ENCODE measurements around the gene A4GNT. TPM values are rescaled to one million over a fixed set of nuclear protein-coding genes. Genes with fewer than 3 reads are reported as not detected.
A peak's percentile ranks its signal among the peaks of the same experiment; 100 is the strongest.

A4GNT gene
- not detected for total RNA-seq (ENCODE audit: unreplicated experiment)
- long read RNA-seq, result 0 reads

GRCh38 chr3:138132239-138132638, at the start of gene A4GNT:
Gene A4GNT (minus strand): TSS chr3:138132390. CDS start chr3:138131256, 1,134 bp downstream.
- H3K27me3 Mint-ChIP-seq (ENCODE audit: unreplicated experiment), result no peaks in the 10 kb centered on the region
- no peaks in the 10 kb centered on the region for H3K36me3 Mint-ChIP-seq (ENCODE audit: unreplicated experiment)
- TF ChIP-seq CTCF (IDR thresholded peaks at IDR 0.05; ENCODE audit: partially characterized antibody, unreplicated experiment), result no peak
- no peaks in the 10 kb centered on the region for H3K4me1 Mint-ChIP-seq (ENCODE audit: low read depth, unreplicated experiment)
- H3K4me3 Mint-ChIP-seq (ENCODE audit: unreplicated experiment), result no peak within 1 kb of the TSS
- no peak for DNase-seq
- H3K27ac Mint-ChIP-seq (ENCODE audit: unreplicated experiment), result no peak within 1 kb of the TSS
- H3K9me3 Mint-ChIP-seq (ENCODE audit: unreplicated experiment), result no peaks in the 10 kb centered on the region

- no peaks in the 10 kb centered on the region for H3K36me3 Mint-ChIP-seq (ENCODE audit: unreplicated experiment)
- H3K27me3 Mint-ChIP-seq (ENCODE audit: unreplicated experiment), result peaks cover 2% of the 10 kb centered on the region
- TF ChIP-seq CTCF (IDR thresholded peaks at IDR 0.05; ENCODE audit: partially characterized antibody, unreplicated experiment), result no peak
- H3K4me3 Mint-ChIP-seq (ENCODE audit: unreplicated experiment), result no peak overlapping the region
- H3K27ac Mint-ChIP-seq (ENCODE audit: unreplicated experiment), result no peak overlapping the region
- H3K9me3 Mint-ChIP-seq (ENCODE audit: unreplicated experiment), result no peaks in the 10 kb centered on the region
- no peaks in the 10 kb centered on the region for H3K4me1 Mint-ChIP-seq (ENCODE audit: low read depth, unreplicated experiment)
- DNase-seq, result no peak
Observed at GRCh38 chr3:138180375-138181029, 48.3 kb upstream of the A4GNT start.

- peak; percentile 61 for DNase-seq
- peak within 1 kb of the TSS; percentile 95 for H3K27ac Mint-ChIP-seq (ENCODE audit: unreplicated experiment)
- no peak for TF ChIP-seq CTCF (IDR thresholded peaks at IDR 0.05; ENCODE audit: partially characterized antibody, unreplicated experiment)
- peak within 1 kb of the TSS; percentile 91 for H3K4me3 Mint-ChIP-seq (ENCODE audit: unreplicated experiment)
- H3K9me3 Mint-ChIP-seq (ENCODE audit: unreplicated experiment), result peaks cover 4% of the 10 kb centered on the region
- no peaks in the 10 kb centered on the region for H3K36me3 Mint-ChIP-seq (ENCODE audit: unreplicated experiment)
- peaks cover 2% of the 10 kb centered on the region for H3K27me3 Mint-ChIP-seq (ENCODE audit: unreplicated experiment)
- peaks cover 3% of the 10 kb centered on the region for H3K4me1 Mint-ChIP-seq (ENCODE audit: low read depth, unreplicated experiment)
Observed at GRCh38 chr3:138174421-138175131, 42.4 kb upstream of the A4GNT start, which contains the start of gene DBR1. Gene DBR1 (minus strand): TSS chr3:138174921. CDS start chr3:138174795, 126 bp downstream.

GRCh38 chr3:138173769-138174420, 41.7 kb upstream of the A4GNT start:
- Mint-ChIP-seq H3K27ac (ENCODE audit: unreplicated experiment) (peak overlapping the region; percentile 95), H3K4me3 (ENCODE audit: unreplicated experiment) (peak overlapping the region; percentile 91), H3K9me3 (ENCODE audit: unreplicated experiment) (peaks cover 4% of the 10 kb centered on the region), H3K4me1 (ENCODE audit: low read depth, unreplicated experiment) (peaks cover 3% of the 10 kb centered on the region), H3K36me3 (ENCODE audit: unreplicated experiment) (no peaks in the 10 kb centered on the region), H3K27me3 (ENCODE audit: unreplicated experiment) (peaks cover 2% of the 10 kb centered on the region)
- no peak for TF ChIP-seq CTCF (IDR thresholded peaks at IDR 0.05; ENCODE audit: partially characterized antibody, unreplicated experiment)
- no peak for DNase-seq
